T-cell (primary cell): Measurements from ENCODE around the gene G3BP2. TPM values are rescaled to one million over a fixed set of nuclear protein-coding genes. Genes with fewer than 3 reads are reported as not detected.
A peak's percentile ranks its signal among the peaks of the same experiment; 100 is the strongest.

Experiments used
- ATAC-seq, 4 experiments: fragments of 200-7000 bp in 3 of 4; fragments of 150-1000 bp in 1 of 4; cut with Tn5 transposase; replicated peaks in 1 of 4; 1 replicate in 3 of 4; 2 replicates in 1 of 4; pipeline ENCODE4 v1.10.0; 2021; ENCODE audit warnings: moderate library complexity in 3 of 4, mild to moderate bottlenecking in 2 of 4, moderate number of reproducible peaks in 1 of 4
- CTCF ChIA-PET, 2 donors: fragments of 300-600 bp; sonication (Branson Sonifier 250); formaldehyde crosslinking; loops; one replicate each; lab custom pipeline; 2022; ENCODE audit warnings: antibody characterized with exemption in 2 of 2; lab: Charles Lee
- POLR2A ChIA-PET, 2 donors: fragments of 300-600 bp; sonication (Branson Sonifier 250); formaldehyde crosslinking; loops; one replicate each; lab custom pipeline; 2022; ENCODE audit warnings: antibody characterized with exemption in 2 of 2; lab: Charles Lee
- DNase-seq, 35 experiments: peaks; one replicate each; pipeline versions ENCODE4 v3.0.0 to v3.0.0-alpha.2; 2013 to 2023
- H3K27ac ChIP-seq: one replicate; pipeline ENCODE4 v1.5.1; 2013; ENCODE audit warnings: low read length
- H3K27me3 ChIP-seq, 2 experiments: replicated peaks in 1 of 2; 1 replicate in 1 of 2; 2 replicates in 1 of 2; pipeline versions ENCODE4 v1.6.1 to v1.7.0; 2013; ENCODE audit warnings: low read length in 1 of 2, mixed read lengths in 1 of 2; ENCODE audit not compliant: control insufficient read depth in 2 of 2, insufficient read depth in 2 of 2; ENCODE audit errors: extremely low read depth in 1 of 2
- H3K36me3 ChIP-seq, 2 donors: 1 replicate in 1 of 2; 2 replicates in 1 of 2; pipeline versions ENCODE4 v1.6.1 to v1.7.0; 2013; ENCODE audit warnings: low read length in 1 of 2; ENCODE audit not compliant: control insufficient read depth in 2 of 2, insufficient read depth in 1 of 2; ENCODE audit errors: extremely low read depth in 1 of 2
- H3K4me1 ChIP-seq, 2 experiments: 1 replicate in 1 of 2; 2 replicates in 1 of 2; pipeline versions ENCODE4 v1.6.1 to v1.7.0; 2013; ENCODE audit warnings: low read length in 2 of 2, mixed read lengths in 1 of 2; ENCODE audit not compliant: insufficient read depth in 2 of 2, control insufficient read depth in 1 of 2; ENCODE audit errors: extremely low read depth in 1 of 2
- H3K4me3 ChIP-seq, 2 donors: 1 replicate in 1 of 2; 2 replicates in 1 of 2; pipeline versions ENCODE4 v1.5.1 to v1.7.0; 2013; ENCODE audit warnings: mild to moderate bottlenecking in 2 of 2, low read length in 1 of 2, moderate library complexity in 1 of 2; ENCODE audit not compliant: control insufficient read depth in 1 of 2; ENCODE audit errors: extremely low read depth in 1 of 2
- H3K9me3 ChIP-seq: 2 replicates; pipeline ENCODE4 v1.7.0; 2013
- H3K27ac Mint-ChIP-seq, 2 donors: one replicate each; pipeline ENCODE4 v1.8.0; 2020 to 2021; ENCODE audit warnings: mild to moderate bottlenecking in 2 of 2, mixed read lengths in 2 of 2
- H3K27me3 Mint-ChIP-seq, 2 donors: one replicate each; pipeline ENCODE4 v1.8.0; 2021 to 2022; ENCODE audit warnings: mixed read lengths in 2 of 2
- H3K36me3 Mint-ChIP-seq: one replicate; pipeline ENCODE4 v1.8.0; 2021; ENCODE audit warnings: mixed read lengths
- H3K4me1 Mint-ChIP-seq, 3 donors: one replicate each; pipeline ENCODE4 v1.8.0; 2020 to 2022; ENCODE audit warnings: mixed read lengths in 3 of 3, mild to moderate bottlenecking in 1 of 3
- H3K4me3 Mint-ChIP-seq, 3 donors: one replicate each; pipeline ENCODE4 v1.8.0; 2020 to 2022; ENCODE audit warnings: mild to moderate bottlenecking in 3 of 3, mixed read lengths in 3 of 3, moderate library complexity in 3 of 3
- H3K9me3 Mint-ChIP-seq, 3 donors: one replicate each; pipeline ENCODE4 v1.8.0; 2020 to 2022; ENCODE audit warnings: mixed read lengths in 3 of 3
- WGBS: methylation state at CpG from one replicate; pipeline ENCODE4 v1.1.5; 2013; ENCODE audit warnings: missing lambda C conversion rate; ENCODE audit not compliant: insufficient coverage; 5-methylcytosine and 5-hydroxymethylcytosine counted together
- total RNA-seq, 35 experiments: library from RNA in 6 of 35; stranded (reverse) in 6 of 35; fragments of 120-200 nt in 1 of 35; gene quantifications; one replicate each; pipeline versions ENCODE4 v1.2.1 to v1.2.4 and lab custom pipeline; 2013 to 2026

G3BP2 gene
- total RNA-seq, 5 donors from 2014 or later (not counting 1 experiment from before 2014, with no cell fraction given), result 135 to 316 (median 141) TPM

DNA sequence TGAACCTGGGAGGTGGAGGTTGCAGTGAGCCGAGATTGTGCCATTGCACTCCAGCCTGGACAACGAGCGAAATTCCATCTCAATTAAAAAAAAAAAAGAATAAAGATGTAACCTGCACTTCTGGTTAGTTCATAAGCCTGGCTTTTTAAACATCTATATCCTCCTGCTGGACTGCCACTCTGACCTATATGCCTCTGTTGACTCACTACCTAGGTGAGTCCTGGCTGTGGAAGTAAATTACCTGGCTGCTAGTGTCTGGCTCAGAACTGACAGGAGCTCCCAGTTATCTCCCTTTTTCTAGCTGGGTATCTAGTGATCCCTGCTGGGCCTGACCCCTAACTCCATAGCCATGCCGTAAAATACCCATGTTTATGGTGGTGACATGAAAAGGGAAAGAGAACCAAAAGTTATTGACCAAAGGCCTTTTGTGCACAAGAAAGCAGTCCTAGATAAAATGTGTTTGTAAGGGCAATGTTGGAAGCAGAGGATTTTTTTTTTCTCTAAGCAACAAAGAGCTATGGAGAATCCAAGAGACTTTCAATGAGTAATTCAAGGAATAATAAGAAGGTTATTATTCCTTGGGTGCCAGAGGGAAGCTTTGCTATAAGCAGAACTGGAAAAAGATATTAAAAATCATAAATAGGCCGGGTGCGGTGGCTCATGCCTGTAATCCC lies 10.4 kb upstream of the G3BP2 start:
- Histone ChIP-seq H3K27ac (no peak overlapping the region), H3K27me3 (no peaks in the 10 kb centered on the region), H3K4me1 (peaks cover 20 to 24% of the 10 kb centered on the region in 2 experiments), H3K36me3 (no peaks in the 10 kb centered on the region), H3K4me3 (no peak overlapping the region), H3K9me3 (no peaks in the 10 kb centered on the region)
- Mint-ChIP-seq H3K27me3 (no peaks in the 10 kb centered on the region), H3K27ac (peak overlapping the region; percentile 72 to 73), H3K4me1 (peaks cover 35 to 37% (median 35%) of the 10 kb centered on the region in 3 donors), H3K36me3 (no peaks in the 10 kb centered on the region), H3K9me3 (peaks cover 0 to 3% (median 0%) of the 10 kb centered on the region in 3 donors), H3K4me3 (no peak overlapping the region)
- WGBS, result no CpG with 5 or more reads among the region's 6 CpGs
- ATAC-seq, result no peak
- CTCF ChIA-PET, result interaction anchor here (0.7 to 1.6 kb wide), 5 partner anchors 15 to 43 kb away, joined by 3 to 6 read pairs (median 3); partner anchors contain the start of gene USO1 (in 1 of the 2)
- POLR2A ChIA-PET, result interaction anchor here (0.9 to 1.5 kb wide), 3 partner anchors 14 to 42 kb away, joined by 3 to 5 read pairs (median 4); partner anchors contain the start of gene USO1 (in 1 of the 2)
- no peak for DNase-seq

GRCh38 chr4:75679876-75680575 lies 6.8 kb upstream of the G3BP2 start:
- no peaks in the 10 kb centered on the region for H3K27me3 Mint-ChIP-seq

DNA sequence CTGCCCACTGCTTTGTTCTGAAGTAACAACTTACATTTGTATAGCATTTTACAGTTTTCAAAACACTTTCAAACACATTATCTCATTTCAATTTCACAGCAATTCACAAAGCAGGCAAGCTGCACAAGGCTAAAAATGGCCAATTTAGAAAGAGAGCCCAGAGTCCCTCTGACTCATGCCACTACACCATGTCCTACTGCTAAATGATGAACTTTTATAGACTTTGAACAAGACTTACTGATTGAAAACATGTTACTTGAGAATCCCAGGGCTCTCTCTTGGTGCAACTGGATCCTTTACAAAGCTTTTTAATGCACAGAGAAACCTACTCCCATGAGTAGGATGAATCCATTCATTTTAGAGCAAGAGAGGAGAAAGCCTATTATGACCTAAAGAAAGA lies 5.8 kb upstream of the G3BP2 start:
- ATAC-seq (no peak), DNase-seq (no peak)
- H3K4me1 Mint-ChIP-seq, result peaks cover 16 to 19% (median 18%) of the 10 kb centered on the region in 3 donors
- no peak overlapping the region for H3K27ac ChIP-seq
- CTCF ChIA-PET, result no interaction called here
- no peaks in the 10 kb centered on the region for H3K27me3 Mint-ChIP-seq
- POLR2A ChIA-PET, result no interaction called here
- no peaks in the 10 kb centered on the region for H3K36me3 Mint-ChIP-seq
- H3K27me3 ChIP-seq, result no peaks in the 10 kb centered on the region
- H3K36me3 ChIP-seq, result no peaks in the 10 kb centered on the region
- H3K9me3 ChIP-seq, result no peaks in the 10 kb centered on the region
- H3K4me3 Mint-ChIP-seq, result no peak overlapping the region
- no peak overlapping the region for H3K4me3 ChIP-seq
- no peaks in the 10 kb centered on the region for H3K9me3 Mint-ChIP-seq
- peaks cover 11 to 13% of the 10 kb centered on the region in 2 experiments for H3K4me1 ChIP-seq
- H3K27ac Mint-ChIP-seq, result no peak overlapping the region

More at GRCh38 chr4:75679876-75680575, 6.8 kb upstream of the G3BP2 start:
- no CpG with 5 or more reads among the region's 3 CpGs for WGBS
- no peak overlapping the region for H3K4me3 Mint-ChIP-seq
- Histone ChIP-seq H3K9me3 (no peaks in the 10 kb centered on the region), H3K4me1 (peaks cover 8 to 11% of the 10 kb centered on the region in 2 experiments), H3K27ac (no peak overlapping the region), H3K36me3 (no peaks in the 10 kb centered on the region), H3K27me3 (no peaks in the 10 kb centered on the region), H3K4me3 (no peak overlapping the region)
- H3K4me1 Mint-ChIP-seq, result peaks cover 14 to 16% (median 14%) of the 10 kb centered on the region in 3 donors
- DNase-seq (no peak), ATAC-seq (no peak)
- H3K27ac Mint-ChIP-seq, result no peak overlapping the region
- no peaks in the 10 kb centered on the region for H3K9me3 Mint-ChIP-seq
- no peaks in the 10 kb centered on the region for H3K36me3 Mint-ChIP-seq
- CTCF ChIA-PET, result no interaction called here
- POLR2A ChIA-PET, result interaction anchor here (0.6 to 0.7 kb wide), 2 partner anchors 23 to 42 kb away, joined by 4 read pairs; no protein-coding TSS in a partner anchor

DNA sequence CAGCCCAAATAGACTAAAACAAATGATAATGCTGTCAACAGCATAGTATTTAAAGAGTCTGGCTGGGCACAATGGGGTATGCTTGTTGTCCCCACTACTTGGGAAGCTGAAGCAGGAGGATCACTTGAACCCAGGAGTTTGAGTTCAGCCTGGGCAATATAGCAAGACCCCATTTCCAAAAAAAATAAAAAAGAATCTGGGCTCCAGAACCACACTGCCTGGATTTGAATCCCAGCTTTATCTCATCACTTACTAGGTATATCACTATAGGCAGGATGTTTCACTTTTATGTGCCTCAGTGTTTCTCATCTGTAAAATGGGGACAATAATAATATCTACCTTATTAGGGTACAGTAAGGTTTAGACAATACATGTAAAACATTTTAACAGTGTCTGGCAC lies 5.3 kb upstream of the G3BP2 start:
- Histone ChIP-seq H3K27ac (no peak overlapping the region), H3K4me3 (no peak overlapping the region), H3K9me3 (no peaks in the 10 kb centered on the region), H3K4me1 (peaks cover 11 to 15% of the 10 kb centered on the region in 2 experiments), H3K36me3 (no peaks in the 10 kb centered on the region), H3K27me3 (no peaks in the 10 kb centered on the region)
- ATAC-seq (no peak), DNase-seq (no peak)
- Mint-ChIP-seq H3K4me3 (no peak overlapping the region), H3K36me3 (no peaks in the 10 kb centered on the region), H3K9me3 (no peaks in the 10 kb centered on the region), H3K4me1 (peaks cover 18 to 20% (median 19%) of the 10 kb centered on the region in 3 donors), H3K27ac (no peak overlapping the region), H3K27me3 (no peaks in the 10 kb centered on the region)
- ChIA-PET POLR2A (no interaction called here), CTCF (no interaction called here)

DNA sequence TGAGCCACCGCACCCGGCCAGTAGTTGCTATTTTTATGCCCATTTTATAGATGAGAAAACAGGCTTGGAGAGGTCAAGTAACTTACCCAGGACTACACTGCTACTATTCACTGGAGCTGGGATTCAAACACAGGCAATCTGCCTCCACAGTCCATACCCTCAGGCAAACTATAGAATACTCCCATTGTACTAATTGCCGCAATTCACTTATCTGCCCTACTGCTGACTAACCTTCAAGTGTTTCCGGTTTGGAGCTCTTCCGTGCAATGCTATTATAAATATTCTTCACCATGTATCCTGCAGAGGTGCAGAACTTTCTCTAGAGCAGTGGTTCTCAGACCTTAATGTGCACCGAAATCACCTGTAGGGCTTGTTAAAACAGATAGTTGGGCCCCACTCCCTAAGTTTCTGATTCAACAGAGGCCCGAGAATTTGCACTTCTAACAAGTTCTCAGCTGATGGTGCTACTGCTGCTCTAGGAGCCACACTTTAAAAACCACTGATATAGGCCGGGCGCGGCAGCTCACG lies 1.9 kb upstream of the G3BP2 start:
- Mint-ChIP-seq H3K27ac (no peak overlapping the region), H3K9me3 (no peaks in the 10 kb centered on the region), H3K36me3 (no peaks in the 10 kb centered on the region), H3K4me3 (no peak overlapping the region), H3K27me3 (no peaks in the 10 kb centered on the region), H3K4me1 (peaks cover 27 to 29% (median 28%) of the 10 kb centered on the region in 3 donors)
- ChIA-PET CTCF (interaction anchor here in 1 of 2 donors (1.1 kb wide), 1 partner anchor 49 kb away, joined by 3 read pairs; no protein-coding TSS in a partner anchor), POLR2A (interaction anchor here (0.6 to 1.2 kb wide), 3 partner anchors 31 to 44 kb away, joined by 3 to 5 read pairs (median 5); no protein-coding TSS in a partner anchor)
- Histone ChIP-seq H3K36me3 (no peaks in the 10 kb centered on the region), H3K27me3 (peaks cover 0 to 4% of the 10 kb centered on the region in 2 experiments), H3K4me3 (no peak overlapping the region), H3K4me1 (peaks cover 8 to 27% of the 10 kb centered on the region in 2 experiments), H3K9me3 (no peaks in the 10 kb centered on the region), H3K27ac (no peak overlapping the region)
- no peak for ATAC-seq
- DNase-seq, result no peak
- 94% methylated on average over 4 of the region's 11 CpGs for WGBS

DNA sequence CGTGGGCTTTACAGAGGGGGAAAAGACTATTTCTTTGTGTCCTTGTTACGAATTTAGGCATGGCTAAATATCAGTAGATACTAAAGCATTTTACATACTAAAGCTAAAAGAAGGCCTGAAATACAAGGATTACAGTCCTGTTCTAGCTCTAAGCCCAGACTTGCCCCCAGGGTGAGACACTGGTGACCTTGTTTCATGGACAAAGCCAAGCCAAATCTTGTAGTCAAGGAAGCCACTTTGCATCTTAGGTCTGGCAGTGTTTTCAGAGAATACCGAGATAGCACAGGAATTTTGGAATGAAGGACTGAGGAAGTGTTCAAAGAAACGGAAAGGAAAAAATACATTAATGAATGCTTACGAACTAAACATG lies 733 bp upstream of the G3BP2 start:
- no peaks in the 10 kb centered on the region for H3K9me3 ChIP-seq
- Mint-ChIP-seq H3K36me3 (no peaks in the 10 kb centered on the region), H3K27ac (peak overlapping the region; percentile 98 to 99), H3K4me1 (peaks cover 37 to 40% (median 39%) of the 10 kb centered on the region in 3 donors), H3K9me3 (no peaks in the 10 kb centered on the region), H3K4me3 (peak overlapping the region; percentile 98 to 100 (median 99)), H3K27me3 (no peaks in the 10 kb centered on the region)
- peaks cover 14 to 33% of the 10 kb centered on the region in 2 experiments for H3K4me1 ChIP-seq
- H3K4me3 ChIP-seq, result peak overlapping the region; percentile 96 to 98
- peak overlapping the region; percentile 98 for H3K27ac ChIP-seq
- 94% methylated on average over 3 of the region's 5 CpGs for WGBS
- H3K27me3 ChIP-seq, result peaks cover 0 to 4% of the 10 kb centered on the region in 2 experiments
- CTCF ChIA-PET, result interaction anchor here (0.6 to 2.8 kb wide), 7 partner anchors 9 to 160 kb away, joined by 3 to 20 read pairs (median 4); partner anchors contain the start of genes RCHY1 (in 1 of the 2), THAP6 (in 1 of the 2) and USO1 (in 1 of the 2)
- ATAC-seq, result no peak
- POLR2A ChIA-PET, result interaction anchor here (0.7 to 3.1 kb wide), 7 partner anchors 9 to 50 kb away, joined by 3 to 25 read pairs (median 4); partner anchors contain the start of gene USO1 (in 1 of the 2)
- no peaks in the 10 kb centered on the region for H3K36me3 ChIP-seq
- no peak for DNase-seq
